GM10248 (cell line): ENCODE measurements around the gene SH3PXD2A.

Experiments
- CTCF ChIA-PET: fragments of 300-600 bp; sonication (Branson Sonifier 250); formaldehyde crosslinking; extraction: SDS; loops from one replicate; lab custom pipeline; 2021; ENCODE audit warnings: antibody characterized with exemption; lab: Yijun Ruan, JAX
- POLR2A ChIA-PET: fragments of 350-650 bp; sonication (Branson Sonifier 250); formaldehyde crosslinking; extraction: SDS; loops from one replicate; lab custom pipeline; 2020; ENCODE audit warnings: antibody characterized with exemption; lab: Yijun Ruan, JAX
- DNase-seq: peaks from one replicate; pipeline ENCODE4 v3.0.0; 2012; ENCODE audit errors: extremely low spot score
- TF ChIP-seq, protein P1 (sequence below): IDR thresholded peaks from 2 replicates; pipeline ENCODE4 v1.5.1; 2012; ENCODE audit warnings: mild to moderate bottlenecking, low read depth; ENCODE audit errors: extremely low read depth, missing control alignments, control extremely low read depth

Gene SH3PXD2A

DNA sequence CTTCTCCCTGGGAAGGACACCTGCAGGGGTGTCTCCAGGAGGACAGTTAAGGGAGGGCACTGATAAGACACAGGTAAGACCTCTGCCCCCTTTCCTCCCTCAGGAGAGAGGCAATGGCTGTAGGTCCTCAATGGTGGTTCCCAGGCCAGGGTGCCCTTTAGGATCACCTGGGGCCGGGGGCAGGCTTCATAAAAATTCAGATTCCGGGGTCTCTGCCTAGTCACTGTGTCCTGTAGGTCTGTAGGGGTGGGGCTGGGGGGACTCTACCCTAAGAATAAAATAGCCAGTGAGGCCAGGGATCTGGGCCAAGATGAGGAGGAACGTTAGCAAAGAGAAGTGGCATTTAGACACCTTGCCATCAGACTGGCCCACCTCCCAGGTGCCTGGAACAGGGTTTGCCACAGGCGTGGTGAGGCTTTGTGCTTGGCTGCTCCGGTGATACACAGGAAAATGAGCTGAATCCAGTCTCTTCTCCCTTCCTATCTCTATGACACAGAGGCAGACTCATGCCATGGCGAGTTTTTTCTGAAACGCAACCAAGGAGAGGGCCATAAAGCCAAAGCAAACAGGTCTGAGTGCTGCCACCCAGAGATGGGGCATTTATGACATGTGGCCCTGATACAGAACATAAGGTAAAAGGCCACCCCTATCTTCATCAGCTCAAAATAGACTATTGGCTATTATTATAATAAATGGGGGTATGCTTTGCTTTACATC is 52.6 kb downstream of the SH3PXD2A start:
- ChIA-PET POLR2A (no interaction called here), CTCF (interaction anchor here (0.9 to 3.5 kb wide), 4 partner anchors 11 to 90 kb away, joined by 3 to 10 read pairs (median 4); no protein-coding TSS in a partner anchor)
- TF ChIP-seq, protein P1, sequence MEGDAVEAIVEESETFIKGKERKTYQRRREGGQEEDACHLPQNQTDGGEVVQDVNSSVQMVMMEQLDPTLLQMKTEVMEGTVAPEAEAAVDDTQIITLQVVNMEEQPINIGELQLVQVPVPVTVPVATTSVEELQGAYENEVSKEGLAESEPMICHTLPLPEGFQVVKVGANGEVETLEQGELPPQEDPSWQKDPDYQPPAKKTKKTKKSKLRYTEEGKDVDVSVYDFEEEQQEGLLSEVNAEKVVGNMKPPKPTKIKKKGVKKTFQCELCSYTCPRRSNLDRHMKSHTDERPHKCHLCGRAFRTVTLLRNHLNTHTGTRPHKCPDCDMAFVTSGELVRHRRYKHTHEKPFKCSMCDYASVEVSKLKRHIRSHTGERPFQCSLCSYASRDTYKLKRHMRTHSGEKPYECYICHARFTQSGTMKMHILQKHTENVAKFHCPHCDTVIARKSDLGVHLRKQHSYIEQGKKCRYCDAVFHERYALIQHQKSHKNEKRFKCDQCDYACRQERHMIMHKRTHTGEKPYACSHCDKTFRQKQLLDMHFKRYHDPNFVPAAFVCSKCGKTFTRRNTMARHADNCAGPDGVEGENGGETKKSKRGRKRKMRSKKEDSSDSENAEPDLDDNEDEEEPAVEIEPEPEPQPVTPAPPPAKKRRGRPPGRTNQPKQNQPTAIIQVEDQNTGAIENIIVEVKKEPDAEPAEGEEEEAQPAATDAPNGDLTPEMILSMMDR, result no peak
- DNase-seq, result no peak

DNA sequence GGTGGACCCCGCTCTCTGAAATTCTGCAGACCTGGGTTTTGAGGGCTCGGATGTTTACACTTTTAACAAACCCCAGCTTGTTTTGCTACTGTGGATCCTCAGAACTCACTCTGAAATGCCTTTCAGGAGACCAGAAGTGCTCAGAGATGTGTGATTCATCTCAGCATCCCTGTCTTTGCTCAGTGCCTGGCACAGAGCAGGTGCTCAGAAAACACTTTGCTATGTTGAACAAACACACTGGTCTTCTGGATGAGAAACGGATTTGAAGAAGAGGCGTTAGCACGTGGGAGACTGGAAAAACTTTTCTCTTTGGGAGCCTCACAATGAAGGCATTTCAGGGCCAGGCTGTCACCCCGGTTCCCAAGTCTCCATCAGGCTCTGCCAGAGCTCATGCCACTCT is 53.3 kb downstream of the SH3PXD2A start:
- TF ChIP-seq, protein P1, result no peak
- no peak for DNase-seq
- ChIA-PET CTCF (interaction anchor here (1.5 to 2.4 kb wide), 2 partner anchors 10 to 52 kb away, joined by 6 read pairs; no protein-coding TSS in a partner anchor), POLR2A (no interaction called here)

DNA sequence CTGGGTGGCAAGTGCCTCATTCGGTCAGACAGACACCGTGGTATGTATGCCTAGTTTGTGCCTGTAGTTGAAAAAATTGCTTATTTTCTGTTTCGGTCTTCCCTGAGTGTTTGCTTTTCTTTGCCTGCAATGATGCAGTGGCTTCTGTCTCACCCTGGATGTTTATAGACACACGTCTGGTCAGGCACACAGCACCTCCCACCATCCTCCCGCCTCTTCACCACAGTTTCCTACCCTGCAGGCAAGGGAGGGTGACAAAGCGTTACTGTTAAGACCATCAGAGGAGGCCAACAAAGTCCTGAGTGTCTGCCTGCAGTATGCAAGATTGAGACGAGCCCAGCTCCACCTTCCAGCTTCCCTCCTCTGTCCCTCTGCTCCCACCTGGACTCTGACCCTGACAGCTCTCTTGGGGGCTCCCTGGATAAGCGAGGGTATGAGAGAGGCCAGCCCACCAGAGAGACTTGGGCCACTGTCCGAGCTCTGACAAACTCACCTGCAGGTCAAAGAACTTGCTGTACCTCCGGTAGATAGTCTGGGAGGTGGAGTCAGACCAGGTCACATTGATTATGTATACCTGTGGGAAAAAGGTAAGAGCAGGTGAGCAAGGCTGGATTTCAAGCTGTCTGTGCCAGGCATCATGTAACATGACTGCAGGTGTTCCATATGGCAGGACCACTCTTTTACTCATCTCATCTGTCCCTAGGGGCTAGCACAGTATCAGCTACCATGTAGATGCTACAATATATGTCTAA is 54.4 kb downstream of the SH3PXD2A start:
- DNase-seq, result peak; percentile 47
- ChIA-PET POLR2A (interaction anchor here (0.5 kb wide), 1 partner anchor 13 kb away, joined by 3 read pairs; no protein-coding TSS in a partner anchor), CTCF (interaction anchor here (1.0 to 2.4 kb wide), 3 partner anchors 9 to 88 kb away, joined by 3 to 6 read pairs (median 6); no protein-coding TSS in a partner anchor)
- TF ChIP-seq, protein P1, result no peak

DNA sequence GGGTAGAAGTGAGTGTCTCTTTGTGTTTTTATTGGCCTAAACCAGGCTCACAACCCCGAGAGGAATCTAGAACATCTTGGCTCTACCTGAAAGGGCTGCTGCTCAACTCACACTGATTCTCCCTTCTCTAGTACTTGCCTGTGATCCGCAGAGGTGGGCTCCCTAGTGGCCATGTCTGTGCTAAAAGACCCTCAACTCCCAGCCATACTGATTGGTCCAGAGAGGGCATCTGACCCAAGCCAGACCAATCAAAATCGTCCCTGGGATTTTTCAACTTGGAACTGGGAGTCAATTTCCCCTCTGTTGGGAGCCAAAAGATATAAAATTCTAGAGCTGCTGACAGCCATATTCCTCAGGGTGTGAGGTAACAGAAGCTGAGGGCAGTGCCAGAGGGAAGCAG is 55.3 kb downstream of the SH3PXD2A start:
- TF ChIP-seq, protein P1, result no peak
- DNase-seq, result no peak
- ChIA-PET POLR2A (no interaction called here), CTCF (interaction anchor here (0.8 to 2.4 kb wide), 2 partner anchors 13 to 50 kb away, joined by 3 to 6 read pairs; no protein-coding TSS in a partner anchor)

DNA sequence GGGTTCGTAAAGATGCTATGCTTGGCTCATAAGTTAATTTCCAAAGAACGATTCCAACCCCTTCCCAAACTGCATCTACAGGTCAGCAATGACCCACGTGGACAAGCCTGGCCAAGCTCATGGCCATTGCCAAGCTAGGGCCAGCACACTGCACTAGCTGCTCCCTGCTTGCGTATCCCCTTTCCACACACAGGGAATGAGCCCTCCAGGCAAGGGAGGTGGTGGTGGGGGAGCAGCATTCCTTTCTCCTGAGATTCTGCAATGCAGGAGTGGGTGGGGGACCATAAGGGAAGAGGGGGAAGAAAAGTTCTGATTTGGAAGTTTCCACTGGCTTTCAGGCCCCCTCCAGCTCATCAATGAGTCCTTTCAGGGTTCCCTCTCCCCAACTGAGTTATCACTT is 56.0 kb downstream of the SH3PXD2A start:
- CTCF ChIA-PET, result interaction anchor here (0.8 to 2.2 kb wide), 2 partner anchors 14 to 59 kb away, joined by 3 to 5 read pairs; no protein-coding TSS in a partner anchor

DNA sequence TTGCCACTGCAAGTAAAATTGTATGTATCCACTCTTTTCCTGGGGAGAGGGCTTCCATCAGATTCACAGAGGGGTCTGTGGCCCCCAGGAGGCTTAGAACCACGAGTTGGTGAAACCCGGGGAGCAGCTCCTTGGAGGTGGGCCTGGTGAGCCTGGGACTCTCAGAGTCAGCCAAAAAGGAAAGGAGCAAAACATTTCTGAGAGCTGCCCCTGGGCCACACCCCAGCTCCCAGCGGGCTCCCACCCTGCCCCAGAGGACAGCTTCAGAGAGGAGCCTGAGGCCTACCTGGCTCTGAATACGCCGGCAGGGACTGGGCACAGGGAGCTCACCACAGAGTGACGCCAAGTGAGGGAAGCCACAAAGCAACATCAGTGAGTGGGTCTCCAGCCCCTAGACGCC is 56.9 kb downstream of the SH3PXD2A start:
- no peak for DNase-seq
- POLR2A ChIA-PET, result no interaction called here
- CTCF ChIA-PET, result interaction anchor here (0.9 to 2.2 kb wide), 3 partner anchors 10 to 60 kb away, joined by 3 to 6 read pairs (median 5); no protein-coding TSS in a partner anchor
- TF ChIP-seq, protein P1, result no peak

More for the DNA sequence above, 56.0 kb downstream of the SH3PXD2A start:
- TF ChIP-seq, protein P1, result no peak
- POLR2A ChIA-PET, result no interaction called here
- no peak for DNase-seq
